ENCODE data around the gene COL18A1.

The COL18A1 gene

DNA sequence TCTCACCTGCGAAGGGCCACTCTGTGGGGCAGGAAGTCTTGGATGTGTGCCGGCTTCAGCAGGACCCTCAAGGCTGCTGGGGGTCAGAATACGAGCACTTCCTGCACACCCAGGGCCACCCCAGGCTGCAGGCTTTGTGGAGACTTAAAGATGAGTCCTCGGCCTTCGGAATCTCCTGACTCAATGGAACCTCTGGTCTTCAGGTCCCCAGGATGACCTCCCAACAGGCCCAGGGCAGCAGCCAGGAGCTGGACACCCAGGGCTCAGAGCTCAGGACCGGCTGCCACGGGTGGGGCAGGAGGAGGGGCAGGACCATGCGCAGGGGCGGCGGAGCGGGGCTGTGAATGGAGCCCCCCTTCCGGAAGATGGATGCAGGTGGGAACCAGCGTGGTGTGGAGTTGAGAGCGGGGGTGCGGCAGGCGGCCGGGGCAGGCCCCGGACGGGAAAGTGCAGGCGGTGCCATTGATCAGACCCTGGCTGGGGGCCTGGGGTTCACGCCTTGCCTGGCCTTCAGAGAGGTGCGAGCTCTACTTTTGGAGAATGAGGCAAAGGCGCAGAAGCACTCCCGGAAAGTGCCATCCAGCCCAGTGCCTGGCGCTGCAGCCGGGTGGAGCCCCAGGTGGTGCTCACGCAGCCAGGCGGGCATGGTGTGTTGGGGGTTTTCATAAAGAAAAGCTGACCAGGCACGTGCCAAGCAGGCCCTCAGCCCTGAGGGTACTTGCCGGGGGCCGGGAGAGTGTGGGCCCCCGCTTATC lies 10.4 kb downstream of the COL18A1 start:
- no peak for DNase-seq

DNA sequence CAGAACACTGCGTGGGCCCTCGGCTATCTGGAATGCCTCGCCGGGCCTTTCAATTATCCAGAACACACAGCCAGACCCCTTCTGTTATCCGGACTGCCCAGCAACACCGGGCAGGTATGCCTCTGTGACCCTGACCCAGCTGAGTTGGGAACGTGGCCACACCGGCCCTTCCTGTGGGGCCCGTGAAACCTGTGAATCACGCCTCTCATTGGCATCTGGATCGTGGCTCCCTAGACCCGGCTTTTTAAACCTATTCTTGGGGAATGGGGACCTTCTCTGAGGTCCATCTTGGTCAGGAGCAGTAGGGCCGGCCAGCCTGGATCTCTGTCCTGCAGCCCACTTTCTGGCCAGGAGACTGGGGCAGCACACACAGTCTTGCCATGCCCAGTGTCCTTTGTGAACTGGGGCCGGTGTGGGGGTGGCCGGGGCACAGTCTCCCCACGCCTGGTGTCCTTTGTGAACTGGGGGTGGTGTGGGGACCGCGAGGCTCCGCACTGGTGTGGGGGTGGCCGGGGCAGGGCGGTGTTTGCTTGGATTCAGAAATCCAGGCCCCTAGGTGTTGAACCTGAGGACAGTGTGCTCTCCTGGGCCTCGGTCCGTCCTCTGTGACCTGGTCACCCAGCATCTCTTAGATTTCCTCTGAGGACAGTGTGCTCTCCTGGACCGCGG lies 11.1 kb downstream of the COL18A1 start:
- no peak for DNase-seq

DNA sequence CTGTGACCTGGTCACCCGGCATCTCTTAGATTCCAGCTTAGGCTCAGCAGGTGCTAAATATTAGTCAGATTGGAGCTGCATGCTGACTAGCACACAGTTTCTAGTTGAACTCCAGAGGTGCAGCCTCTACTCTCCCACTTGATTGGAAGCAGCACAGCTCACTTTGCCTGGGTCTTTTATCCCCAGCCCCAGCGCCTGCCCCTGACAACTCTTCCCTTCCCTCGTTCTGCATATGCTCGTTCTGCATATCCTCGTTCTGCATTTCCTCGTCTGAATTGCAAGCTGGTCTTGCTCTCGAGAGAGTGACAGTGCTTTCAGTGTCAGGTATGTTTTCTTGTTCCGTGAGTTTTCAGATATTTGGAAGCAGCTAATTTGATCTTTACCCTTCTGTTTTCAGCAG lies 11.7 kb downstream of the COL18A1 start:
- DNase-seq, result no peak

DNA sequence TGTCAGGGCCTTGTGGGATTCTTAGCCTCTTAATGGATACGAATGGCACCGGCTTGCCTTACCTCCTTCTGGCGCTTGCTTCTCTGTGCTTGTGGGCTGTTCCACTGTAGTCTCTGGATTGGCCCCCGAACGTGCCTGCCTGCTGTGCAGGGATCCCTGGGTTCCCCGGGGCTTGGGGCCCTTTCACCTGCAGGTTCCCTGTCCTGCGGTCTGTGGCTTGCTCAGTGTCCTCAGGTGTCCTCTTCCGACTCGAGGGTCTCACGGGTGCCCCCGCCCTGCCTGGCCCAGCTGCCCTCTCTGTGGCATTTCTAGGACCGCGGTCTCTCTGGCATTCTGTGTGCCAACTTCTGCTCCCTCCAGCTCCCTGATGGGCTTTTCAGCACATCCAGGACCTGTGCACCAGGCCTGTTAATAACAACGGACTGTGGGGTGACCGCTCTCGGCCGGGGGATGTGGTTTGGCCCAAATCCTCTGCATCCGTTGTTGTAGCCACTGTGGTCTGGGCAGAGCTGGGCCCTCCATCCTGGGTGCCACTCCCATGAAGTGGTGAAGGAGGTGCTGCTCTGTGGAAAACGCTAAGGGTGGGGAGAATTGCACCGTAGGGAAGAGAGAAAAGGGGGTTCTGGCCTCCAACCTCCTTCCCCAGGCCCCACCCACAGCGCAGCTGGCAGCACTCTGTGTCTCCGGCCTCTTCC lies 12.4 kb downstream of the COL18A1 start:
- no peak for DNase-seq

DNA sequence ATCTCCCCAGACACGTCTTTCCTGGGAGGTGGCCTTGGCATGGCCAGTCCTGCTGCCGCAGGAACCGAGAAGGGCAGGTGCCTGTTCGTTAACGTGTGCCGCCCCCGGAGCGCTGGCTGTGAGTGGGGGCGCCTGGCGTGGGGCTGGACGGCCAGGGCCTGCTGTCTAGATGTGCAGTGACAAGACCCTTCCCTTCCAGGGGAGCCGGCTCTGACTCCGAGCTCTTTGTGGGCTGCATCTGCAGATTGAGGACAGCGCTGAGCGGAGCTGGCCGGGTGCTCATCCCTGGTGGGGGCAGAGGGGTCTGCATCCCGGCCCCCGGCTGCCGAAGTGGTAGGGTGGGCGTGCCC lies 13.0 kb downstream of the COL18A1 start:
- no peak for DNase-seq

DNA sequence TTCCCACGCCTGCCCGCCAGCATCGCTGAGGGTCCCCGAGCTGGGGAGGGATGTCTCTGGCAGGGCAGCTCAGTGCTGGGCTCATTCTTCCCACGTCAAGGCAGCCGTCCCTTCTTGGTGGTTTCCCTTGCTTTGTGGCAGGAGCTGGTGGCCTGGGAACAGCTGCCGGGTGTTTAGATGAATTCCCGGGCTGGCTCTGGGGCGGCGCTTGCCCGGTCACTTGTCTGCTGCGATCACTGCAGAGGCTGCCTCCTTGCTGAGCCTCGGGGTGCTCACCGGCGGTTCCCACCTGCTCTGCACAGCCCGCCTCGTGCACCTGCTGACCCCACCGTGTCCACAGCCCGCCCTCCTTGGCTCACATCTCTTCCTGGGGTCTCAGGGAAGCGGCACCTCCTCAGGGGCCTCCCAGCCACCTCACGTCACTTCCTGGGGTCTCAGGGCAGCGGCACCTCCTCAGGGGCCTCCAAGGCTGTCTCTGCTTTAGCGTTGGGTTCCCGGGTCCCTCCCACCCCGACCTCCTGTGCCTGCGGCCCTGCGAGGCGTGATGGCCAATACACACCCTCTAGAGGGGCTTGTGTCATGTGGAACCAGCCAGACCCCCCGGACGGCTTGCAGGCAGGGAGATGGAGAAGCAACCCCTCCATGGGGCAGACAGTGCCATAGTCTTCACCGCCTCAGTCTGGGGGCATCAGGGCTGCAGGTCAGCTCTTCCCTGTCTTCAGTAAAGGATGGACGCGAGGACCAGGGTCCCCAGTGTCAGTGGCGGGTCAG lies 13.5 kb downstream of the COL18A1 start:
- DNase-seq, result no peak

DNA sequence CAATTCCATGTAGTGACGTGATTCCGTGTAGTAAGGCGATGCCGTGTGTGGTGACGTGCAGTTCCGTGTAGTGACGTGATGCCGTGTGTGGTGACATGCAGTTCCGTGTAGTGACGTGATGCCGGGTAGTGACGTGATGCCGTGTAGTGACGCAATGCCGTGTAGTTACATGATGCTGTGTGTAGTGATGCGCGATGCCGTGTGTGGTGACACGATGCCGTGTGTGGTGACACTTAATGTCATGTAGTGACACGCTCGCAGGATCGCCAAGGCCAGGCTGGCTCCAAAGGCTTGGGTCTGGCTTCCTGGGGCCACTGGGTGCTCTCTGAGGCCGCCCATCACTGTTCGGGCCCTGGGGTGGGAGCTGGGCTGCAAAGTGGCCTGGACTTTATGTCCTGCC lies 14.2 kb downstream of the COL18A1 start:
- DNase-seq, result no peak

DNA sequence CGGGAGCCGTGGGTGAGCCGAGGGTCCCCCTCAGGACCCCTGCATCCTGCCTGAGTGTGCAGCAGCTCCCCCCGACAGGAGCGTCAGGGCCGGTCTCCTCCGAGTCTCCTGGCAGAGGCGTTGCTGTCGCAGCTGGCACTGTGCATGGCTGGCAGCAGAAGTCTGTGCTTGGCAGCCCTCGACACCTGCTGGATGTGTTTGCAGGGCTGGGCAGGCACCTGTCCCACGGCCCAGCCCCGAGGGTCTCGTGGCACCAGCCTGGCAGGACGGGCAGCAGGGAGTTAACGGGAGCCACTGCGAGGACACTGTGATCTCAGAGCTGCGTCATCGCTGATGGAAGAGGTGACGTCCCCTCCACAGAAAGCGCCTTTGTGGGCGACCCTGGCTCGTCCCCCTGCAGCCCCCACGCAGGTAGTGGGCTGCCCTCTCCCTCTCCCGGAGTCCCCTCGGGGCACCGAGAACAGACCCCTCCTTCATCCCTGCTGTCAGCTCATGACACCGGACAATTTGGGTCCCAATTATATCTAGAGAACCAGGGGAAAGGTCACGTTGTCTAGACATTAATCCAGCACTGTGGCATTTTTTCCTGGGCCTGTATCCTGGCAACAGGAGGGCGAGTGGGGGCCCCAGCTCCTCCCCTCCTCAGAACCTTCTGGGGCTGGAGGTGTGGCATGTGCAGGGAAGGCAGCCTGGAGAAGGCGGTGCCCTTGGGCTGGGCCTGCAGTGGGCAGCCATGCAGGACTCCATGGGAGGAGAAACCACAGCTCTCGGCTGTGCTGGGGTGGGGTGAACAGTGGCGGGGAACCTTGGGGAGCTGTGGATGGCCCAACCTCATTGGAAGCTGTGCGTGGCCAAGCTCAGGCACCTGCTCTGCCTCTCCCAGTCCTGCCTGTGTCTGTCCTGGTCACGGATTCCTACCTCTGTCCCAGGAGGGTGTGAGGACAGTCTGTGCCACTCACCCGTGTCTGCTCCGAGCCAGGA lies 15.4 kb downstream of the COL18A1 start:
- DNase-seq, result no peak

DNA sequence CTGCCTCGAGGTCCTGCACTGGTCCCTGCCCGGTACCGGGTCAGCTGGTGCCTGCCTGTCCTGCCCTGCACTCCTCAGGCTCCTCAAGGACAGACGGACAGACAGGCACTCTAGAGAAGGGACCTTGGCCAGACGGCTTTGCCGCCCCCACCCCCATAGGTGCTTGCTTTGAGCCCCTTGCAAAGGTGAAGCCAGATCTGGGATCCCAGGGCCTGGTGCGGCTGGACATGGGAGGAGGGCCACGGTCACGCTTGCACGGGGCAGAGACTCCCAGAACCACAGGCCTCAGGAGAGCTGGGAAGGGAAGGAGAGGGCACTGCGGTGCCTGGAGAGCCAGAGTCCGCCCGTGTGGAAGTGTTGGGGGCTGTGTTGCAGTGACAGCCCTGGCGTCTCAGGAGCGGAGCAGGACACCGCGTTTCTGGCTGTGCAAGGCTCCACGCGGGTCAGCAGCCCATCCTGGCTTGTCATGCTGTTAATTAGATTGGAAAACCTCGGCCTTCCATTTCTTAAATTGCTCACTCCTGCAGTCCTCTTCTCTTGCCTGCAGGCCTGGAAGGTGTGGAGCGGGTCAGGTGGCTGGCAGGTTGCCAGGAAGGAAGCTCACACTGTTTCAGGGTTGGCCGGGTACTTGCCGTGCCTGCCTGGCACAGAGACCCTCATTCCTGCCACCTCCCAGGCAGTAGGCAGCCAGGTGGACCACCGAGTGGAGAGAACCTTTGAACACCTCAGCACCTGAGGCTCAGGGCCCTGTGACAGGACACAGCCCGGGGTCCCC lies 16.3 kb downstream of the COL18A1 start:
- no peak for DNase-seq

DNA sequence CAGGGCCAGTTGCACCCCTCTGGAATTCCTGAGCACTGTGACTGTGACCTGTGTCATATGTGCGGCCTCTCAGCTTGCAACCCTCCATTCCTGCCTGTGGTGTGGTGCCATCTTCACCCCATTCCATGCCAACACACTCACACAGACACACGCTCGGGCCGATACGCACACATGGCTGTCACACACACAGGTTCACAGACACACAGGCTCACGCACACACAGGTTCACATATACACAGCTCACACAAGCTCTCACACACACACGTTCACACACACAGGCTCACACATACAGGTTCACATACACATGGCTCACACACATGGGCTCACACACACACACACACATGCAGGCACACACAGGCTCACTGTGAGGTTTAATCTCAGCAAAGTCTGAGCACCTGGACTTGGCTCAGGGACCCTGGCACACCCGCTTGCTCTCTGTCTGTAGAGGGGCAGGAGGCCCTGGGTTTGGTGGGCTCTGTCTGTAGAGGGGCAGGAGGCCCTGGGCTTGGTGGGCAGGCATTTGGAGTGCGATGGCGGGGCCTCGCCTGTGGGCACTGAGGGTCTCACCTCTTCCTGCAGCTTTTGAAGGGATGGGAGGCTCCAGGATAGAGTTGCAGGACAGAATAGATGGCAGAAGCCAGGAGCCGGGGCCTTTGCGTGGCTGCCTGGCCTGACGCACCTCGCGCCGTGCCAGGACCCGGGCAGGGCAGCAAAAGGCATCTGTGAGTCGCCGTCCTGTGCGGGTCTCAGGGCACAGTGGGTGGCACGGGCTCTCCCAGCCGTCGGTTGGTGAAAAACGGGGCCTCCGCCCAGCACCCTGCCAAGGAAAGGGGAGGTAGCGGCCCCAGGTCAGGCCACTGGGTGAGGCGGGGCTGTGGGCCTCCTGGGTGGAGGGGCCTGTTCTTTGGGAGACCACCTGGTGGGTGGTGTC lies 17.1 kb downstream of the COL18A1 start:
- DNase-seq, result no peak

DNA sequence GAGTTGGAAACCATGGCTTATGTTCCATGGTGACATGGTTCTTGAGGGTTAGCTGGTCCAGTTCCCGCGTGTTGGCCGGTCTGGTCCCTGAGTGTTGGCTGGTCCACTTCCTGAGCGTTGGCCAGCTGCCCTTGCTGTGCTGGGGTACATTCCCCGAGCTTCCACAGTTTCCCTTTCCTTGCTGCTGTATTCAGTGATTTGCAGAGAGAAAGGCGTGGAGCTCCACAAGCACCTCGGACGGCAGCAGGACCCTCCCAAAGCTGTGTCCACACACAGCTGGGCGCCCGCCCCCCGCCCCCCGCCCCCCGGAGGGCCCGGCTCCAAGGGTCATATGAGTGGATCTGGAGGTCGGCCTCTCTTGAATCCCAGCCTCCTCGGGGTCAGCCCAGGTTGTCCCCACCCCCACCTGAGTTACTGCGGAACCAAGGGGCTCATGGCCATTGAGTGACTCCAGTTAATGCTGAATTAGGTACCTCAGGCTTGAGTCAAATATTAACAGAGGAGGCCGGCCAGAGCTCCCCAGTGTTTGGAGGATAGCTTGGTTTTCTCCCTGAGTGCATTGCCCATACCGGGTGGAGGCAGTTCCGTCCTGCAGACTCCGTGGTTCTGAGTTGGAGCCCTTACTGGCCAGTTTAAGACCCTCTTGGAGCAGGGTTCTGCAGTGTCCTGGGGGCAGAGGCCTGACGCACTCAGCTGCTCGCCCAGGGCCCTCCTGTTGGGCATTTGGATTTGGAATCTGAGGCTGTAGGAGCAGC lies 18.4 kb downstream of the COL18A1 start:
- no peak for DNase-seq

DNA sequence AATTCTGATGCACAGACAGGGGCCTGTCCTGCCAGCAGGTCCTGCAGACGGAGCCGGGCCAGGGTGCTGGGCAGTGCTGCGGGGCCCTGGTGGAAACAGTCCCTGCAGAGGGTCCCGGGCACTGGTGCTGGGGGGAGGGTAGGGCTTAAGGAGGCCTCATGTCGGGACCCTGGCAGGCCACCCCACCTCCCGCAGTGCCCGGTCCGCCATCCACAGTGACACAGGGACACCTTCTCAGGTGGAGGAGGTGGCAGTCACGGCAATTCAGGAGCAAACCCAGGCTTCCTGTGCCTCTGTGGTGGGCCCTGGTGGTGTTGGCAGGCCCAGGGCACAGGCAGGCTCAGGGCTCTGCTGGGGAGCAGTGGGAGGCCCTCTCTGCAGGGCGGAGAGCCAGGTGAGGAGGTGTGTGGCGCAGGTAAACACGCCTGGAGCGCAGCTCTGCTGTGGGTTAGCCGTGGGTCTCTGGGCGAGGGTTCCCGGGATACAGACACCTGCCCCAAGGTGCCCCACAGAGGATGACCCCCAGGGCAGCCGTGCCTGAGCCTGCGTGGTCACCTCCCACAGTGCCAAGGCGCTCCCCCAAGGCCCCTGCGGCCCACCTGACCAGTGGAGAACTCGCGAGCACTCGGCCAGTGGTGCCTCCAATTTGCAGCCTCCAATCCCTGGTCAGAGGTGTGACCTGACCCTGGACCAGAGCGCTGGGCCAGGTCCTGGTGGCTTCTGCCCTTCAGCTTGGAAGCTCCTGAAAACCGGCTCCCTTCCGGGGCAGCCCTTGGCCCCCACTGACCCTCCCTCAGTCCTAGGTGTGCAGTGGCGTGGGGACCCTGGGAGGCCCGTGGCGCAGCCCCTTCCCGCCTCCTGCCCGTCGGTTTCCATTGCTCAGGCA lies 19.2 kb downstream of the COL18A1 start:
- DNase-seq, result no peak

DNA sequence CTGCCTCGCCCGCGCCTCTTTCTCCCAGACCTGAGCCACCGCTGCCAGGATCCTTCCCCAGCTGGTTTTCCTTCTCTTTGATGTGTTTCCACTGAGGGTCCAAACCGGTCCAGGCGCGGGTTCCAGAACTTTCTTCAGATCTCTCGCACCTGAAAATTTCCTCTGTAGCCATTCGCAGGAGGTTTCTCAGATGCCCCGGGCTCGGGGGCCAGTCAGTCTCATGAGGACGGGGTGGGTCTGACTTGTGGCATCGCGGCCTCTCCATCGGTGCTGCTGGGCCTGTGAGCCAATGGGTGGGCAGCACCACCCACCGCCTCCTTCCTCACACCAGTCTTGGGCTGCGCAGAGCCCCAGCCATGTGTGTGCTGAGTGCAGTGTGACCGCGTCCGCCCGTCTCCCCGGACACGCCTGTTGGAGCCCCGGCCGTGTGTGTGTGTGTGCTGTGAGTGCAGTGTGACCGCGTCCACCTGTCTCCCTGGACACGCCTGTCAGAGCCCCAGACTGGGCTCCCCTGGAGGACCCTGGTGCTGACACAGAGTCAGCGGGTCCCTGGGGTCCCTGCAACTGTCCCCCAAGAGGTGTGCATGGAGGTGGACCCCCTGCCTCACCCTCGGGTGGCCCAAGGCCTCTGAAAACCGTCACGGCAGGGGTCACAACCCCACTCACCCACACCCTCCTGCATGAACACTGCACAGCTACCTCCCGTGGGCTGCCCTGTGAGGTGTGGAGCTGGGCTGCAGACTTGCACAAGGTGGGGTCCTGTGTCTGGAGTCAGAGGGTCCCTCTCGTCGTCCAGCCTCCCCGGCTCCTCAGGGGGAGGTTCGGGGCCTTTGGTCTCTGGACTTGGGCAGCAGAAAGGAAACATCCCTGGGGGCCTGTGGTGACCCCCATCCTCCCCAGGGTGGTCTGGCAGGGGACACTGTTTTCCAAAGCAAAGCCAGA lies 20.2 kb downstream of the COL18A1 start:
- no peak for DNase-seq

DNA sequence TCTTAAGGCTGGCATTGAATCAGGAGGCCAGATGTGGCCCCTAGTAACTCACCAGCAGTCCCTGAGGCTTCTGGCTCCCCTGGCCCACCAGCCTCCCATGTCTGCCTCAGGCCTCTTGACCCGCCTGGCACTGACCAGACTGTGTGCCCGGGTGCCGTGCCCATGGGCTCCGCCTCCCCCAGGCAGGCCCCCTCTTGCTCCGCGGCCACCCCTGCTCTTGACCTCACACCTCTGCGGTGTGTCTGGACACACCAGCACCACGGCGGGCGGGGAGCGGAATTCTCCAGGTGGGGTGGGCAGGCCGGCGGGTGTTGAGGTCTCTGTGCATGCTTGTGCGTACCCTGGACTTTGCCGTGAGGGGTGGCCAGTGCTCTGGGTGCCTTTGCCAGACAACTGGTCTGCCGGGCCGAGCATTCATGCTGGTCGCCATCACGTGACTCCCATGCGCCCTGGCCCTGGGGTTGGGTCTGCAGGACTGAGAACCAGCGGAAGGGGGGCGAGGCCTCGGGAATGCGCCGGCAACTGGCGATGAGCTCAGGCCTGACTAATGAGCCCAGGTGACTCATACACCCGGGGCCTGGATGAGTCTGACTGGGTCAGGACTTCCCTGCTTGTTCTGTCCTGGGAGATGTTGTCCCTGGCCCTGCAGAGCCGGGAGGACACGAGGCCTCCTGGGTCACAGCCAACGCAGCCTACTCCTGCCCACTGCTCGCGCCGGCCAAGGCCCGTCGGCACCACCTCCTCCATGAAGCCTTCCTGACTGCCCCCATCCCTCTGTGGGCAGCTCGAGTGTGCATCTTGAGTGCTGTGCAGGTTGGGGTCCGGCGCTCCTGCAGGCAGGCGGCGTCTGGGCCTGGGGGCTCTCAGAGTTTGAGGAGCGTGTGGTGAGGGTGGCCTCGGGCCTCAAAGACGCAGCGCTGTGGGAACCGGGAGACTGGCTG lies 22.6 kb downstream of the COL18A1 start:
- DNase-seq, result no peak

DNA sequence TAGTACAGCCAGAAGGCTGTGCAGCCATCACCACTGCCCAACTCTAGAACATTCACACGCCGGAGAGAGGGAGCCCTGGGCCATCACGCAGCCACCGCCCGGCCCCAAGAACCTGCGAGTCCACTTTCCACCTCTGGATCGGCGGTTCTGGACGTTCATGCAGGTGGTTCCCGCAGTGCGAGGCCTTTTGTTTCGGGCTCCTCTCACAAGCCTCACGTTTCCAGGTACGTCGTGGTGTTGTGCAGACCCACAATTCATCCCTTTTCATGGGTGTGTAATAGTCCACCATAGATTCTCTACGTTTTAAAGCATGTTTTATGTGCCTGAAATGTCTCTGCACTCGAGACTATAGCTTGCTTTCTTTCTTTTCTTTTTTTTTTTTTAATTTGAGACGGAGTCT lies 23.6 kb downstream of the COL18A1 start:
- DNase-seq, result no peak

Data from stimulated activated CD4-positive, alpha-beta T cell treated with anti-CD3 and anti-CD28 coated beads, Interleukin-12 subunit alpha, Interleukin-12 subunit beta, amount 100 ng/mL, for 4 hours (primary cell).